ENCODE measurements around the gene NKD2.
"Not testable (repeated sequence)": the region's sequence is repeated elsewhere in the genome, so short reads cannot be mapped to it uniquely, and the experiment has no call there.

DNA sequence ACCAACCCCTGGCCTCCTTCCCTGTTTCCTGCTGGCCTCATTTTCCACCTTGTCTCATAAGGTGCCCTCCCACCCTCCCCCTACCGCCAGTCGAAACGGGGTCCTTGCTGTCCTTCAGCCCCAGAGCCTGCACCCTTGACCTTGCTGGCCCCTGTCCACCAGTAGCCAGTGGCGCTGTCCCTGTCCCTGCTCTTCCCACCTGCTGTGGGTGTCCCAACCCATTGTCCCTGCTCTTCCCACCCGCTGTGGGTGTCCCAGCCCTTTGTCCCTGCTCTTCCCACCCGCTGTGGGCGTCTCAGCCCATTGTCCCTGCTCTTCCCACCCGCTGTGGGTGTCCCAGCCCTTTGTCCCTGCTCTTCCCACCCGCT, 13.4 kb downstream of the NKD2 start:
- TF ChIP-seq, protein P1, sequence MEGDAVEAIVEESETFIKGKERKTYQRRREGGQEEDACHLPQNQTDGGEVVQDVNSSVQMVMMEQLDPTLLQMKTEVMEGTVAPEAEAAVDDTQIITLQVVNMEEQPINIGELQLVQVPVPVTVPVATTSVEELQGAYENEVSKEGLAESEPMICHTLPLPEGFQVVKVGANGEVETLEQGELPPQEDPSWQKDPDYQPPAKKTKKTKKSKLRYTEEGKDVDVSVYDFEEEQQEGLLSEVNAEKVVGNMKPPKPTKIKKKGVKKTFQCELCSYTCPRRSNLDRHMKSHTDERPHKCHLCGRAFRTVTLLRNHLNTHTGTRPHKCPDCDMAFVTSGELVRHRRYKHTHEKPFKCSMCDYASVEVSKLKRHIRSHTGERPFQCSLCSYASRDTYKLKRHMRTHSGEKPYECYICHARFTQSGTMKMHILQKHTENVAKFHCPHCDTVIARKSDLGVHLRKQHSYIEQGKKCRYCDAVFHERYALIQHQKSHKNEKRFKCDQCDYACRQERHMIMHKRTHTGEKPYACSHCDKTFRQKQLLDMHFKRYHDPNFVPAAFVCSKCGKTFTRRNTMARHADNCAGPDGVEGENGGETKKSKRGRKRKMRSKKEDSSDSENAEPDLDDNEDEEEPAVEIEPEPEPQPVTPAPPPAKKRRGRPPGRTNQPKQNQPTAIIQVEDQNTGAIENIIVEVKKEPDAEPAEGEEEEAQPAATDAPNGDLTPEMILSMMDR (IDR thresholded peaks at IDR 0.05): not testable (repeated sequence)
- not testable (repeated sequence) for TF ChIP-seq TCF7 (CRISPR knock-in tag; IDR thresholded peaks at IDR 0.05; ENCODE audit: low read depth); ZBTB21 (CRISPR knock-in tag; IDR thresholded peaks at IDR 0.05; ENCODE audit: borderline replicate concordance); MYBL2 (CRISPR knock-in tag; IDR thresholded peaks at IDR 0.05); NFYB (CRISPR knock-in tag; conservative IDR thresholded peaks at IDR 0.05; ENCODE audit: low read depth); KAT7 (CRISPR knock-in tag; IDR thresholded peaks at IDR 0.05; ENCODE audit: borderline replicate concordance); MXD4 (CRISPR knock-in tag; IDR thresholded peaks at IDR 0.05; ENCODE audit: borderline replicate concordance); CREB1 (CRISPR knock-in tag; IDR thresholded peaks at IDR 0.05)
- TF ChIP-seq, protein P2, sequence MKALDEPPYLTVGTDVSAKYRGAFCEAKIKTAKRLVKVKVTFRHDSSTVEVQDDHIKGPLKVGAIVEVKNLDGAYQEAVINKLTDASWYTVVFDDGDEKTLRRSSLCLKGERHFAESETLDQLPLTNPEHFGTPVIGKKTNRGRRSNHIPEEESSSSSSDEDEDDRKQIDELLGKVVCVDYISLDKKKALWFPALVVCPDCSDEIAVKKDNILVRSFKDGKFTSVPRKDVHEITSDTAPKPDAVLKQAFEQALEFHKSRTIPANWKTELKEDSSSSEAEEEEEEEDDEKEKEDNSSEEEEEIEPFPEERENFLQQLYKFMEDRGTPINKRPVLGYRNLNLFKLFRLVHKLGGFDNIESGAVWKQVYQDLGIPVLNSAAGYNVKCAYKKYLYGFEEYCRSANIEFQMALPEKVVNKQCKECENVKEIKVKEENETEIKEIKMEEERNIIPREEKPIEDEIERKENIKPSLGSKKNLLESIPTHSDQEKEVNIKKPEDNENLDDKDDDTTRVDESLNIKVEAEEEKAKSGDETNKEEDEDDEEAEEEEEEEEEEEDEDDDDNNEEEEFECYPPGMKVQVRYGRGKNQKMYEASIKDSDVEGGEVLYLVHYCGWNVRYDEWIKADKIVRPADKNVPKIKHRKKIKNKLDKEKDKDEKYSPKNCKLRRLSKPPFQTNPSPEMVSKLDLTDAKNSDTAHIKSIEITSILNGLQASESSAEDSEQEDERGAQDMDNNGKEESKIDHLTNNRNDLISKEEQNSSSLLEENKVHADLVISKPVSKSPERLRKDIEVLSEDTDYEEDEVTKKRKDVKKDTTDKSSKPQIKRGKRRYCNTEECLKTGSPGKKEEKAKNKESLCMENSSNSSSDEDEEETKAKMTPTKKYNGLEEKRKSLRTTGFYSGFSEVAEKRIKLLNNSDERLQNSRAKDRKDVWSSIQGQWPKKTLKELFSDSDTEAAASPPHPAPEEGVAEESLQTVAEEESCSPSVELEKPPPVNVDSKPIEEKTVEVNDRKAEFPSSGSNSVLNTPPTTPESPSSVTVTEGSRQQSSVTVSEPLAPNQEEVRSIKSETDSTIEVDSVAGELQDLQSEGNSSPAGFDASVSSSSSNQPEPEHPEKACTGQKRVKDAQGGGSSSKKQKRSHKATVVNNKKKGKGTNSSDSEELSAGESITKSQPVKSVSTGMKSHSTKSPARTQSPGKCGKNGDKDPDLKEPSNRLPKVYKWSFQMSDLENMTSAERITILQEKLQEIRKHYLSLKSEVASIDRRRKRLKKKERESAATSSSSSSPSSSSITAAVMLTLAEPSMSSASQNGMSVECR (CRISPR knock-in tag; IDR thresholded peaks at IDR 0.05; ENCODE audit: borderline replicate concordance): not testable (repeated sequence)
- TF ChIP-seq, protein P3, sequence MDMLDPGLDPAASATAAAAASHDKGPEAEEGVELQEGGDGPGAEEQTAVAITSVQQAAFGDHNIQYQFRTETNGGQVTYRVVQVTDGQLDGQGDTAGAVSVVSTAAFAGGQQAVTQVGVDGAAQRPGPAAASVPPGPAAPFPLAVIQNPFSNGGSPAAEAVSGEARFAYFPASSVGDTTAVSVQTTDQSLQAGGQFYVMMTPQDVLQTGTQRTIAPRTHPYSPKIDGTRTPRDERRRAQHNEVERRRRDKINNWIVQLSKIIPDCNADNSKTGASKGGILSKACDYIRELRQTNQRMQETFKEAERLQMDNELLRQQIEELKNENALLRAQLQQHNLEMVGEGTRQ (CRISPR knock-in tag; IDR thresholded peaks at IDR 0.05): not testable (repeated sequence)
- TF ChIP-seq, protein P4, sequence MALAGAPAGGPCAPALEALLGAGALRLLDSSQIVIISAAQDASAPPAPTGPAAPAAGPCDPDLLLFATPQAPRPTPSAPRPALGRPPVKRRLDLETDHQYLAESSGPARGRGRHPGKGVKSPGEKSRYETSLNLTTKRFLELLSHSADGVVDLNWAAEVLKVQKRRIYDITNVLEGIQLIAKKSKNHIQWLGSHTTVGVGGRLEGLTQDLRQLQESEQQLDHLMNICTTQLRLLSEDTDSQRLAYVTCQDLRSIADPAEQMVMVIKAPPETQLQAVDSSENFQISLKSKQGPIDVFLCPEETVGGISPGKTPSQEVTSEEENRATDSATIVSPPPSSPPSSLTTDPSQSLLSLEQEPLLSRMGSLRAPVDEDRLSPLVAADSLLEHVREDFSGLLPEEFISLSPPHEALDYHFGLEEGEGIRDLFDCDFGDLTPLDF (CRISPR knock-in tag; IDR thresholded peaks at IDR 0.05): not testable (repeated sequence)
- TF ChIP-seq, protein P5, sequence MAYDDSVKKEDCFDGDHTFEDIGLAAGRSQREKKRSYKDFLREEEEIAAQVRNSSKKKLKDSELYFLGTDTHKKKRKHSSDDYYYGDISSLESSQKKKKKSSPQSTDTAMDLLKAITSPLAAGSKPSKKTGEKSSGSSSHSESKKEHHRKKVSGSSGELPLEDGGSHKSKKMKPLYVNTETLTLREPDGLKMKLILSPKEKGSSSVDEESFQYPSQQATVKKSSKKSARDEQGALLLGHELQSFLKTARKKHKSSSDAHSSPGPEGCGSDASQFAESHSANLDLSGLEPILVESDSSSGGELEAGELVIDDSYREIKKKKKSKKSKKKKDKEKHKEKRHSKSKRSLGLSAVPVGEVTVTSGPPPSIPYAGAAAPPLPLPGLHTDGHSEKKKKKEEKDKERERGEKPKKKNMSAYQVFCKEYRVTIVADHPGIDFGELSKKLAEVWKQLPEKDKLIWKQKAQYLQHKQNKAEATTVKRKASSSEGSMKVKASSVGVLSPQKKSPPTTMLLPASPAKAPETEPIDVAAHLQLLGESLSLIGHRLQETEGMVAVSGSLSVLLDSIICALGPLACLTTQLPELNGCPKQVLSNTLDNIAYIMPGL (CRISPR knock-in tag; IDR thresholded peaks at IDR 0.05): not testable (repeated sequence)

Data from WTC11 (cell line).